BE2C (cell line): ENCODE measurements around the gene UBE2V1.

ENCODE experiments used
- DNase-seq: peaks from one replicate; pipeline ENCODE4 v3.0.0-alpha.2; 2020
- H3K27me3 ChIP-seq: fragments of 250-450 bp; sonication (Bioruptor Pico); 2 replicates; pipeline ENCODE4 v1.5.1; 2020; ENCODE audit warnings: mild to moderate bottlenecking
- H3K36me3 ChIP-seq: fragments of 250-450 bp; sonication (Bioruptor Pico); 2 replicates; pipeline ENCODE4 v1.5.1; 2020; ENCODE audit warnings: mild to moderate bottlenecking
- H3K4me1 ChIP-seq: fragments of 250-450 bp; sonication (Bioruptor Pico); 2 replicates; pipeline ENCODE4 v1.5.1; 2020
- H3K4me3 ChIP-seq: 2 replicates; pipeline ENCODE4 v1.5.1; 2011; ENCODE audit warnings: low read depth, low read length
- H3K9me3 ChIP-seq: fragments of 250-450 bp; sonication (Bioruptor Pico); 2 replicates; pipeline ENCODE4 v1.5.1; 2020
- TF ChIP-seq, protein P1 (sequence below): IDR thresholded peaks from 2 replicates; pipeline ENCODE4 v1.5.1; 2012; ENCODE audit warnings: mild to moderate bottlenecking, low read depth, low read length

UBE2V1 gene

GRCh38 chr20:50077818-50078601 is 34.9 kb downstream of the UBE2V1 start:
- peaks cover 14% of the 10 kb centered on the region for H3K36me3 ChIP-seq
- no peaks in the 10 kb centered on the region for H3K9me3 ChIP-seq
- no peaks in the 10 kb centered on the region for H3K27me3 ChIP-seq
- H3K4me1 ChIP-seq = no peaks in the 10 kb centered on the region; the same call in 1 of the 2 replicates
- H3K4me3 ChIP-seq = no peak overlapping the region
- TF ChIP-seq, protein P1, sequence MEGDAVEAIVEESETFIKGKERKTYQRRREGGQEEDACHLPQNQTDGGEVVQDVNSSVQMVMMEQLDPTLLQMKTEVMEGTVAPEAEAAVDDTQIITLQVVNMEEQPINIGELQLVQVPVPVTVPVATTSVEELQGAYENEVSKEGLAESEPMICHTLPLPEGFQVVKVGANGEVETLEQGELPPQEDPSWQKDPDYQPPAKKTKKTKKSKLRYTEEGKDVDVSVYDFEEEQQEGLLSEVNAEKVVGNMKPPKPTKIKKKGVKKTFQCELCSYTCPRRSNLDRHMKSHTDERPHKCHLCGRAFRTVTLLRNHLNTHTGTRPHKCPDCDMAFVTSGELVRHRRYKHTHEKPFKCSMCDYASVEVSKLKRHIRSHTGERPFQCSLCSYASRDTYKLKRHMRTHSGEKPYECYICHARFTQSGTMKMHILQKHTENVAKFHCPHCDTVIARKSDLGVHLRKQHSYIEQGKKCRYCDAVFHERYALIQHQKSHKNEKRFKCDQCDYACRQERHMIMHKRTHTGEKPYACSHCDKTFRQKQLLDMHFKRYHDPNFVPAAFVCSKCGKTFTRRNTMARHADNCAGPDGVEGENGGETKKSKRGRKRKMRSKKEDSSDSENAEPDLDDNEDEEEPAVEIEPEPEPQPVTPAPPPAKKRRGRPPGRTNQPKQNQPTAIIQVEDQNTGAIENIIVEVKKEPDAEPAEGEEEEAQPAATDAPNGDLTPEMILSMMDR = no peak
- no peak for DNase-seq

- no peaks in the 10 kb centered on the region for H3K27me3 ChIP-seq
- H3K4me3 ChIP-seq = no peak overlapping the region
- no peak for DNase-seq
- H3K9me3 ChIP-seq = no peaks in the 10 kb centered on the region
- H3K36me3 ChIP-seq = no peaks in the 10 kb centered on the region
- no peaks in the 10 kb centered on the region; the same call in 1 of the 2 replicates for H3K4me1 ChIP-seq
- TF ChIP-seq, protein P1 = no peak
Observed at GRCh38 chr20:50073500-50073899, 39.5 kb downstream of the UBE2V1 start.

DNA sequence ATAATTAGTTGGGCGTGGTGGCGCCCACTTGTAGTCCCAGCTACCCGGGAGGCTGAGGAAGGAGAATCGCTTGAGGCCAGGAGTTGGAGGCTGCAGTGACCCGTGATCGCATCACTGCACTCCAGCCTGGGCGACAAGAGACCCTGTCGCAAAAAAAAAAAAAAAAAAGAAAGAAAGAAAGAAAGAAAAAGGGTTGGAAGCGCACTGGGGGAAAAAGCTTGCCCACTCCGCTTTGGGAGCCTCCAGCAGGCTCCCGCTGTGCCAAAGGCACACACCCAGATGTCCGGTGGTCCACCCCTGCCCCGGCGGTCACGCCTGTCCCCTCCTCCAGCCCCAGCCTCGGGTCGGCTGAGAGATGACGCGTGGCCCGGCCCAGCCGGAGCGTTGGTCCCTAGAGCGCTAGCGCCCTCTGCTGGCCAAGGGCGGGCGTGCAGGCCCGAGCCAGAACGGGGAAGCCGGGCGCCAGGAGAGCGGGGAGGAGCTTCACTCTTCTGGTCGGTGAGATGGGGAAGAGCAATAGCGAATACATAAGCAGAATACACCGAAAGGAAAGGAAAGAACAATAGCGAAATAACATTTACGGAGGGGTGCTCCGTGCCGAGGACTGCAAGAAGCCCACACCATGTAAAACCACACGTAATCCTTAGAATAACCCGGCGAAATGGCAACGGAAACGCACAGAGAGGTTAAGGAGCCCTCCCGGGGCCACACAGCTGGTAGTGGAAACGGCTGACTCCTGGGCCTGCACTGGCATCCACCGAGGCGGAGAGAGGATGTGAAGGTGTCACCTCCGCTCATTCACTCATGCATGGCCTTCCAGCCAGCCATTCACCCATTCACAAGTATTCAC is 41.7 kb downstream of the UBE2V1 start:
- TF ChIP-seq, protein P1 = peak; percentile 97
- peak; percentile 92 for DNase-seq
- peak overlapping the region; percentile 37 for H3K4me3 ChIP-seq

GRCh38 chr20:50070361-50070760 is 42.6 kb downstream of the UBE2V1 start:
- Histone ChIP-seq H3K4me1 (no peaks in the 10 kb centered on the region), H3K4me3 (no peak overlapping the region), H3K9me3 (no peaks in the 10 kb centered on the region), H3K36me3 (no peaks in the 10 kb centered on the region), H3K27me3 (no peaks in the 10 kb centered on the region)
- TF ChIP-seq, protein P1 = no peak
- DNase-seq = no peak

More for the DNA sequence above, 41.7 kb downstream of the UBE2V1 start:
- no peaks in the 10 kb centered on the region for H3K9me3 ChIP-seq
- no peaks in the 10 kb centered on the region; the same call in 1 of the 2 replicates for H3K4me1 ChIP-seq
- H3K36me3 ChIP-seq = no peaks in the 10 kb centered on the region
- no peaks in the 10 kb centered on the region for H3K27me3 ChIP-seq

GRCh38 chr20:50068041-50068651 is 44.8 kb downstream of the UBE2V1 start:
- H3K4me1 ChIP-seq = peaks cover 7% of the 10 kb centered on the region
- DNase-seq = no peak
- H3K9me3 ChIP-seq = no peaks in the 10 kb centered on the region
- TF ChIP-seq, protein P1 = no peak
- H3K27me3 ChIP-seq = no peaks in the 10 kb centered on the region
- no peak overlapping the region for H3K4me3 ChIP-seq
- no peaks in the 10 kb centered on the region for H3K36me3 ChIP-seq
